ENCODE measurements around the gene PDZD7.

PDZD7 gene

DNA sequence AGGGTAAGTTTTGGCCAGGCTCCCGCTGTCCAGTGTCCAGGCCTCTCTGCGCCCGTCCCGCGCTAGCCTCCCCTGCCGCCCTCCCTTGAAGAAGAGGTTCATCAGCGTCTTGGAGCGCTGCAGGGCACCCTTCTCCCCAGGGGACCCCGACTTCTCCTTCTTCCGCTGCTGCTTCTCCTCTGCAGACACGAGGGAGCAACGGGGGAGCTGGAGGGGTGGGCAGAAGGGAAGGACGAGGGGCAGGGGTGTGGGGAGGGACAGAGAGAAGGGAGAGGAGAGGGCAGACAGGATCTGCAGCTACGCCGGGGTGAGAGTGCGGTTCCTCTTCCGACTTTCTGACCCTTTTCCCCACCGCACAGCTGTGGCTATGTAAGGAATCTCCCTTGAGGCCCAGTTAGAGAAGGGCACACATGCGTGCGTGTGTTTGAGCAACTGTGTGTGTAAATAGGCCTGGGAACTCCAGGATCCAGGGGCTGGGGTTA is 12.8 kb downstream of the PDZD7 start:
- no peak for DNase-seq (ENCODE audit: low spot score)

- no peak for DNase-seq (ENCODE audit: low spot score)
Measured at GRCh38 chr10:101016814-101017213, 14.1 kb downstream of the PDZD7 start.

- no peak for DNase-seq (ENCODE audit: low spot score)
Measured at GRCh38 chr10:101015582-101015973, 15.4 kb downstream of the PDZD7 start.

GRCh38 chr10:101014966-101015581 is 15.9 kb downstream of the PDZD7 start:
- peak; percentile 88 for DNase-seq (ENCODE audit: low spot score)

GRCh38 chr10:101014230-101014884 is 16.6 kb downstream of the PDZD7 start:
- peak; percentile 81 for DNase-seq (ENCODE audit: low spot score)

DNA sequence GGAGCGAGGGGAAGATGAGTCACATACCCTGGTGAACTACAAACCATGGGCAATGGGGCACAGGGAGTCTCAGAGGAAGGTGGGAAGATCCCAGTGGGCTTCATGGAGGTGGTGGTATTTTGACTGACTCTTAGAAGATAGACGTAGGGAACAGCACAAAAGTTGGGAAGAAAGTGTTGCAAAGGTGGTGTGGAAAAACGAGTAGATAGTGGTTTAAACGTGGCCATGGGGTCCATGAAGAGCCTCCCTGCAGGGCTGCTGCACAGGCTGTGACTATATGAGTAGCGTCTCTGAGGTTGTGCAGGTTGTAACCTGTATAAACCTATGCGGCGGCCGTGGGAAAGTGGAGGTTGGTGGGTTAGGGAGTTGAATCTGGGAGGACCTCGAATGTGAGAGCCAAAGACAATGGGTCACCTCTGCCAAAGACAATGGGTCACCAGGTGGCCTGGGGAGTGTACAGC is 17.5 kb downstream of the PDZD7 start:
- no peak for DNase-seq (ENCODE audit: low spot score)

GRCh38 chr10:101012525-101013364 is 18.2 kb downstream of the PDZD7 start:
- DNase-seq (ENCODE audit: low spot score): peak; percentile 92

DNA sequence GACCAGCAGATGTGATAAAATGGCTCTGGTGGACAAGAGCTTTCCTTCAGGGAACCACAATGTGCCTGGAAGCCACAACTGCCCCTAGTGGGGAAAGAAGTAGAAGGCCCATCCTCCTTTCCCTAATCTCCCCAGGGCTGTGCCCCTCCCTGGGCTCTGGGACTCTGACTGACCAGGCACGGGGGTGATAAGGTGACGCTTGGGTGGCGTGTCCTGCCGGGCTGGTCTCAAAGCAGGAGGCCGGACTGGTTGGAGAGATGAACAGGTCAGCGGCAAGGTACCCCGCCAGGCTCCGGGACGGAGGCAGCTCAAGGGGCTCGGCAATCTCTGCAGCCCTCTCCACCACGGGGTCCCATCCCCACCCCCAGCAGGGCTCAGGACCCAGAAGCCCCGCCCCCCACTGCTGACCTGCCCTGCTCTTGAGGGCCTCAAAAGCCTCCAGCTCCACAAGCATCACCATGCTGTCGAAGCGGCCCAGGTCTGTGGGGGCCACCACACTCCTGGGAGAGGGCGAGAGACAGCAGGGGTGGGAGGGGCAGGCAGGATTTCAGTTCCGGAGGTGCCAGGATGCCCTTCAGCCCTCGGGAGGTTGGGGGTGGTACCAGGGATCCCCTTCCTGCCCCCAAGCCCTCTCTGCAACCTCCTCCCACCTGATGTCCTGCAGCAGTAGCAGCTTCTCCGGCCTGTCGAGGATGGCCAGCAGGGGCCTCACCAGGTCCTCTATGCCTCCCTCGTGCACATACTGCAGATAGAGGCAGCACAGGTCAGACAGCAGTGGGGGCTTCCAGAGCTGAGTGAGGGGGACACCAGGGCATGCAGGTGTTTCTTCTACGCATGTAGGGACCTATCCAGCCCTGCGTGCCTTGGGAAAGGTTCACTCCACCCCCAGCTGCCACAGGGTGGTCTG is 19.2 kb downstream of the PDZD7 start:
- no peak for DNase-seq (ENCODE audit: low spot score)

GRCh38 chr10:101010329-101010728 is 20.6 kb downstream of the PDZD7 start:
- no peak for DNase-seq (ENCODE audit: low spot score)

GRCh38 chr10:101008823-101009423 is 22.0 kb downstream of the PDZD7 start:
- no peak for DNase-seq (ENCODE audit: low spot score)

DNA sequence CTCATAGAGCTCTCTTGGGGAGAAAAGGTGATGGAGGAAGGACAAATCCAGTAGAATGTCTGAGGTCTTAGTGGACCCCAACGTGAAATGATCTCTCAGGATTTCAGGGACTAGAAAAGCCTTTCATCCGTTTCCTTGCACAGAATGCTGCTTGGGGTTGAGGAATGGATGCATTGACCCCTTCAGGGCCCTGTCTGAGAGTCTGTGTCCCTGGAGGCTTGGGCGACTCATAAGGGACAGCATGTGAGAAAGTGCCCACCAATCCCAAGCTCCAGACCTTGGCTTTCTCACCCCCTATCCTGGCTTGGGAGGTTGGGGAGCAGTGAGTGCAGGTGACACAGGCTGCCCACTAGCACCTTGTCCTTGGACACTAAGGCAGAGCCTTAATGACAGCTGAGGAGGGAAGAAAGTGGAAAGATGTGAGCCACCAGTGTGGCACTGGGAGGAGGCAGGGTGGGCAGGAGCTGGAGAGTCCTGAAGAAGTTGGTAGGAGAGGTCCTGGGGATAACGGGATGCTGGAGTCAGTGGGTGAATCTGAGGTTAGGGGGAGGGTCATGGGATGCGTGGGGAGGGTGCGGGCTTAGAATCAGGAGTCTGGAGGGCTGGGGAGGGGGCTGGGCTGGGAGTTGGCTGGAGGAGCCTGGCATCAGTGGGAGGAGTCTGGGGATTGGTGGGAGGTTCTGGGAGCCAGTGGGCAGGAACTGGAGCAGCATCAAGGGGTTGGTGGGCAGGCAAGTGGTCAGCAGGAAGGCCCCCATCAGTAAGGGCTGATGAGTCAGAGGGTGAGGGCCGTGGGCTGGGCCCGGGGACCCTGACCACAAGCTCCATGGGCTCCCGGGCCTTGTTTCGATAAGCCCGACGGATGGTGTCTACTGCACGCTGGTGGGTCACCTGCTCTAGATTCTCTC is 22.8 kb downstream of the PDZD7 start:
- DNase-seq (ENCODE audit: low spot score): no peak

GRCh38 chr10:101007099-101007711 is 23.7 kb downstream of the PDZD7 start:
- peak; percentile 60 for DNase-seq (ENCODE audit: low spot score)

DNA sequence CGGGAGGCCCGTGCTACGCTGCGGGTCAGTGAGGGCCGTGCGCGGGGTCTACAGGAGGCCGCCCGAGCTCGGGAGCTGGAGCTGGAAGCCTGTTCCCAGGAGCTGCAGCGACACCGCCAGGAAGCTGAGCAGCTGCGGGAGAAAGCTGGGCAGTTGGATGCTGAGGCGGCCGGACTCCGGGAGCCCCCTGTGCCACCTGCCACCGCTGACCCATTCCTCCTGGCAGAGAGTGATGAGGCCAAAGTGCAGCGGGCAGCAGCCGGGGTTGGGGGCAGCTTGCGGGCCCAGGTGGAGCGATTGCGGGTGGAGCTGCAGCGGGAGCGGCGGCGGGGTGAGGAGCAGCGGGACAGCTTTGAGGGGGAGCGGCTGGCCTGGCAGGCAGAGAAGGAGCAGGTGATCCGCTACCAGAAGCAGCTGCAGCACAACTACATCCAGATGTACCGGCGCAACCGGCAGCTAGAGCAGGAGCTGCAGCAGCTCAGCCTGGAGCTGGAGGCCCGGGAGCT is 24.3 kb downstream of the PDZD7 start:
- no peak for DNase-seq (ENCODE audit: low spot score)

GRCh38 chr10:101005869-101006567 is 24.9 kb downstream of the PDZD7 start:
- DNase-seq (ENCODE audit: low spot score): no peak

GRCh38 chr10:101005361-101005760 is 25.6 kb downstream of the PDZD7 start:
- no peak for DNase-seq (ENCODE audit: low spot score)

GRCh38 chr10:101003639-101004206 is 27.2 kb downstream of the PDZD7 start:
- DNase-seq (ENCODE audit: low spot score): no peak

GRCh38 chr10:101002456-101002855 is 28.5 kb downstream of the PDZD7 start:
- no peak for DNase-seq (ENCODE audit: low spot score)

DNA sequence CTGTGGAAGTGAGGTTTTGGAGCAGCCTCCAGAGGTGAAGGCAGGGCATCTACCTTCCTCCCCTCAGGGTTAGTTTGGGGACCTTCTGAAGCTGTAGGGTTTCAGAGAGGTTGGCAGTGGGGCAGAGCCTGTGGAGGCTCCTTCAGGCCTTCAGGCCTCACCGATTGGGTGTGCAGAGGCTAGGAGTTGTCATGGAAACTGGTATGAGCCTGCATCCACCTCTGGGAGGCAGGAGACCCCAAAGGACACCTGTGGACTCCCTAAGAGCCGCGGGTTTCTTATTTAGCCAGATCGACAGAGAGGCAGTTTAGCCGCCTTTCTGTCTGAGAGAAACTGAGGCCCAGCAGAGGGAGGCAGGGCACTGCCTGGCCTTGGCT is 29.3 kb downstream of the PDZD7 start:
- no peak for DNase-seq (ENCODE audit: low spot score)

All from AG08396 (cell line).